ENCODE data around the gene TBCCD1. TPM values are rescaled to one million over a fixed set of nuclear protein-coding genes. Genes with fewer than 3 reads are reported as not detected.

The TBCCD1 gene
- total and polyA plus RNA-seq, 2 of the 8 experiments (the other 6 are each of a cell fraction or from before 2014, with no cell fraction given): 11.3 to 13.9 TPM

GRCh38 chr3:186520957-186521842 lies 45.9 kb downstream of the TBCCD1 start:
- Histone ChIP-seq H3K4me3 (ENCODE audit: extremely low read depth in 1 of 4, insufficient read depth in 2 of 4, low read depth in 3 of 4, low read length in 4 of 4) (no peak overlapping the region), H2BK12ac (ENCODE audit: low read depth, low read length) (no peak overlapping the region), H2BK15ac (ENCODE audit: low read length) (no peak overlapping the region), H3K56ac (replicated peaks; ENCODE audit: insufficient read length, low read depth, low read length) (no peak overlapping the region), H2AK5ac (ENCODE audit: low read depth, low read length) (no peak overlapping the region), H4K91ac (replicated peaks; ENCODE audit: insufficient read length, low read length) (no peak overlapping the region), H3K36me3 (ENCODE audit: control insufficient read depth in 2 of 4, insufficient read depth in 4 of 4, low read length in 3 of 4) (no peaks in the 10 kb centered on the region), H3K18ac (ENCODE audit: extremely low read depth, low read length) (no peak overlapping the region), H3K79me2 (ENCODE audit: control insufficient read depth in 1 of 2, insufficient read depth in 2 of 2, low read length in 2 of 2) (no peaks in the 10 kb centered on the region), H3K23me2 (ENCODE audit: low read depth, low read length) (peaks cover 2% of the 10 kb centered on the region; the same call in 1 of the 2 replicates), H2BK20ac (ENCODE audit: low read length) (no peak overlapping the region), H3K4me2 (ENCODE audit: insufficient read depth in 1 of 2, low read depth in 2 of 2, low read length in 2 of 2) (no peak overlapping the region), H4K8ac (ENCODE audit: extremely low read depth, insufficient read depth, low read length) (no peak overlapping the region; the same call in 1 of the 2 replicates), H3K14ac (ENCODE audit: insufficient read length) (no peak overlapping the region), H3K9me3 (ENCODE audit: insufficient read depth in 2 of 2, low read depth in 1 of 2, low read length in 1 of 2) (no peaks in the 10 kb centered on the region), H3K23ac (ENCODE audit: insufficient read length) (no peak overlapping the region), H2BK120ac (replicated peaks; ENCODE audit: low read depth, low read length) (no peak overlapping the region), H3K27ac (ENCODE audit: low read depth, low read length) (no peak overlapping the region), H2BK5ac (ENCODE audit: low read depth, low read length) (no peak overlapping the region), H3K4ac (replicated peaks; ENCODE audit: insufficient read length, low read depth, low read length) (no peak overlapping the region), H3K79me1 (ENCODE audit: low read depth, low read length) (no peaks in the 10 kb centered on the region), H3K27me3 (replicated peaks in 1 of 4; ENCODE audit: control insufficient read depth in 3 of 4, extremely low read depth in 1 of 4, insufficient read depth in 3 of 4, low read length in 3 of 4) (no peaks in the 10 kb centered on the region; a peak in 1 of 7 replicates), H3K9ac (replicated peaks in 1 of 4; ENCODE audit: extremely low read depth in 1 of 4, low read depth in 3 of 4, low read length in 3 of 4) (no peak overlapping the region), H2AFZ (ENCODE audit: low read length) (no peak overlapping the region), H3K4me1 (replicated peaks in 1 of 4; ENCODE audit: control insufficient read depth in 3 of 4, insufficient read depth in 4 of 4, low read length in 3 of 4) (no peaks in the 10 kb centered on the region), H4K5ac (ENCODE audit: insufficient read length, low read depth, low read length) (no peak overlapping the region), H4K20me1 (replicated peaks in 1 of 2; ENCODE audit: control insufficient read depth in 1 of 2, insufficient read depth in 2 of 2, low read length in 2 of 2) (no peaks in the 10 kb centered on the region)
- no peak for TF ChIP-seq CREB1 (IDR thresholded peaks at IDR 0.05)
- no peak for TF ChIP-seq KDM1A (IDR thresholded peaks at IDR 0.05; ENCODE audit: borderline replicate concordance, low read length)
- no peak for TF ChIP-seq YY1 (IDR thresholded peaks at IDR 0.05; ENCODE audit: low read depth, low read length)
- no peak for TF ChIP-seq JUND (IDR thresholded peaks at IDR 0.05; ENCODE audit: low read length)
- TF ChIP-seq RBBP5 (IDR thresholded peaks at IDR 0.05; ENCODE audit: borderline replicate concordance, low read depth, low read length): no peak
- no peak for TF ChIP-seq CBX8 (IDR thresholded peaks at IDR 0.05; ENCODE audit: borderline replicate concordance, low read depth, low read length)
- TF ChIP-seq EGR1 (IDR thresholded peaks at IDR 0.05; ENCODE audit: borderline replicate concordance, low read depth, low read length): no peak
- TF ChIP-seq POU5F1 (IDR thresholded peaks at IDR 0.05; ENCODE audit: low read depth, low read length): no peak
- no peak for TF ChIP-seq EP300 (IDR thresholded peaks at IDR 0.05; ENCODE audit: borderline replicate concordance in 1 of 2, low read depth in 2 of 2, low read length in 2 of 2)
- no peak for TF ChIP-seq GTF2F1 (IDR thresholded peaks at IDR 0.05; ENCODE audit: borderline replicate concordance, low read depth, low read length)
- no peak for TF ChIP-seq RXRA (IDR thresholded peaks at IDR 0.05; ENCODE audit: insufficient read depth, low read depth, low read length)
- whole genome bisulfite sequencing, 2 experiments (ENCODE audit: extremely low coverage in 1 of 2, insufficient coverage in 1 of 2, insufficient read length in 1 of 2, insufficient replicate concordance in 2 of 2, low coverage in 1 of 2, low lambda C conversion rate in 2 of 2, missing lambda C conversion rate in 1 of 2): 84% methylated on average over 10 of the region's 10 CpGs; no CpG with 5 or more reads in 1 of the 2 experiments
- peak in 1 of 2 experiments; percentile 42 for DNase-seq (ENCODE audit: low read depth in 1 of 2, low spot score in 2 of 2)
- CTCF ChIA-PET (ENCODE audit: partially characterized antibody): interaction anchor here (0.6 to 2.7 kb wide), 5 partner anchors 14 to 543 kb away, joined by 3 to 14 read pairs (median 3); no protein-coding TSS in a partner anchor
- no peak for FAIRE-seq
- POLR2A ChIA-PET (ENCODE audit: partially characterized antibody): no interaction called here
